H1 (cell line): ENCODE results near the gene SPDYE2. TPM values are rescaled to one million over a fixed set of nuclear protein-coding genes. Genes with fewer than 3 reads are reported as not detected.
"Not testable (repeated sequence)": the region's sequence is repeated elsewhere in the genome, so short reads cannot be mapped to it uniquely, and the experiment has no call there.

ENCODE experiments used
- CTCF ChIA-PET: fragments of 300-600 bp; sonication (Branson Sonifier 250); formaldehyde crosslinking; loops from one replicate; lab custom pipeline; 2021; ENCODE audit not compliant: partially characterized antibody; lab: Charles Lee
- POLR2A ChIA-PET: fragments of 300-600 bp; sonication (Branson Sonifier 250); formaldehyde crosslinking; loops from one replicate; lab custom pipeline; 2021; ENCODE audit warnings: inconsistent platforms; ENCODE audit not compliant: partially characterized antibody; lab: Charles Lee
- DNase-seq, 2 experiments: peaks; one replicate each; pipeline versions ENCODE4 v3.0.0 to v3.0.0-alpha.2; 2010 to 2022; ENCODE audit warnings: low spot score in 2 of 2, low read depth in 1 of 2, mixed read lengths in 1 of 2
- FAIRE-seq: peaks from 2 replicates; lab custom pipeline; 2011; peaks lifted over from hg19 to GRCh38; lab: Jason Lieb, UNC
- H2AFZ ChIP-seq: 2 replicates; pipeline ENCODE4 v1.8.1; 2012; ENCODE audit warnings: low read length, inconsistent platforms
- H2AK5ac ChIP-seq: 2 replicates; pipeline ENCODE4 v1.6.1; 2013; ENCODE audit warnings: low read depth, low read length
- H2BK120ac ChIP-seq: replicated peaks from 2 replicates; pipeline ENCODE3; 2013; ENCODE audit warnings: low read depth, low read length, inconsistent platforms
- H2BK12ac ChIP-seq: 2 replicates; pipeline ENCODE4 v1.6.1; 2013; ENCODE audit warnings: low read depth, low read length
- H2BK15ac ChIP-seq: 2 replicates; pipeline ENCODE4 v1.6.1; 2013; ENCODE audit warnings: low read length
- H2BK20ac ChIP-seq: 2 replicates; pipeline ENCODE4 v1.6.1; 2013; ENCODE audit warnings: low read length
- H2BK5ac ChIP-seq: 2 replicates; pipeline ENCODE4 v1.6.1; 2013; ENCODE audit warnings: low read depth, low read length
- H3K14ac ChIP-seq: 2 replicates; pipeline ENCODE4 v1.6.1; 2013; ENCODE audit warnings: inconsistent platforms; ENCODE audit not compliant: insufficient read length
- H3K18ac ChIP-seq: 2 replicates; pipeline ENCODE4 v1.6.1; 2013; ENCODE audit warnings: low read length; ENCODE audit errors: extremely low read depth
- H3K23ac ChIP-seq: 2 replicates; pipeline ENCODE4 v1.6.1; 2013; ENCODE audit warnings: inconsistent platforms; ENCODE audit not compliant: insufficient read length
- H3K23me2 ChIP-seq: 2 replicates; pipeline ENCODE4 v1.6.1; 2013; ENCODE audit warnings: low read depth, low read length
- H3K27ac ChIP-seq: 2 replicates; pipeline ENCODE4 v1.6.1; 2011; ENCODE audit warnings: low read depth, low read length, inconsistent platforms
- H3K27me3 ChIP-seq, 4 experiments: replicated peaks in 1 of 4; 1 replicate in 1 of 4; 2 replicates in 3 of 4; pipeline versions ENCODE4 v1.6.1 to v1.8.1; 2011 to 2013; ENCODE audit warnings: low read length in 3 of 4, mild to moderate bottlenecking in 3 of 4, inconsistent platforms in 2 of 4, mixed read lengths in 2 of 4, moderate library complexity in 1 of 4; ENCODE audit not compliant: control insufficient read depth in 3 of 4, insufficient read depth in 3 of 4; ENCODE audit errors: extremely low read depth in 1 of 4
- H3K36me3 ChIP-seq, 4 experiments: 2 replicates each; pipeline versions ENCODE4 v1.6.1 to v1.8.1; 2011 to 2013; ENCODE audit warnings: mild to moderate bottlenecking in 4 of 4, low read length in 3 of 4, moderate library complexity in 2 of 4, control low read depth in 1 of 4, inconsistent platforms in 1 of 4; ENCODE audit not compliant: insufficient read depth in 4 of 4, control insufficient read depth in 2 of 4
- H3K4ac ChIP-seq: replicated peaks from 2 replicates; pipeline ENCODE3; 2013; ENCODE audit warnings: low read length, low read depth, mixed read lengths, inconsistent platforms; ENCODE audit not compliant: insufficient read length
- H3K4me1 ChIP-seq, 4 experiments: replicated peaks in 1 of 4; 1 replicate in 1 of 4; 2 replicates in 3 of 4; pipeline versions ENCODE4 v1.6.1 to v1.8.1; 2011 to 2013; ENCODE audit warnings: low read length in 3 of 4, inconsistent platforms in 2 of 4, mixed read lengths in 1 of 4; ENCODE audit not compliant: insufficient read depth in 4 of 4, control insufficient read depth in 3 of 4
- H3K4me2 ChIP-seq, 2 experiments: 2 replicates each; pipeline versions ENCODE4 v1.6.1 to v1.8.1; 2011 to 2013; ENCODE audit warnings: low read depth in 2 of 2, low read length in 2 of 2, control low read depth in 1 of 2, inconsistent platforms in 1 of 2, mild to moderate bottlenecking in 1 of 2; ENCODE audit not compliant: insufficient read depth in 1 of 2
- H3K4me3 ChIP-seq, 4 experiments: fragments of 200-600, 300-600 bp in 1 of 4; sonication (generic), shearing (Covaris generic), sonication (Bioruptor Twin) in 1 of 4; 2 replicates each; pipeline versions ENCODE4 v1.5.1 to v1.8.1; 2011 to 2016; ENCODE audit warnings: low read length in 4 of 4, low read depth in 3 of 4, control low read depth in 2 of 4, inconsistent platforms in 2 of 4, mild to moderate bottlenecking in 2 of 4, mixed read lengths in 1 of 4, moderate library complexity in 1 of 4; ENCODE audit not compliant: insufficient read depth in 2 of 4; ENCODE audit errors: extremely low read depth in 1 of 4
- H3K56ac ChIP-seq: replicated peaks from 2 replicates; pipeline ENCODE3; 2013; ENCODE audit warnings: low read depth, mild to moderate bottlenecking, mixed read lengths, low read length, inconsistent platforms; ENCODE audit not compliant: insufficient read length
- H3K79me1 ChIP-seq: 2 replicates; pipeline ENCODE4 v1.6.1; 2013; ENCODE audit warnings: low read depth, low read length, control low read depth
- H3K79me2 ChIP-seq, 2 experiments: 2 replicates each; pipeline versions ENCODE4 v1.6.1 to v1.8.1; 2012 to 2013; ENCODE audit warnings: low read length in 2 of 2, mild to moderate bottlenecking in 2 of 2, inconsistent platforms in 1 of 2; ENCODE audit not compliant: insufficient read depth in 2 of 2, control insufficient read depth in 1 of 2
- H3K9ac ChIP-seq, 4 experiments: replicated peaks in 1 of 4; 1 replicate in 1 of 4; 2 replicates in 3 of 4; pipeline versions ENCODE4 v1.6.1 to v1.8.1; 2011 to 2013; ENCODE audit warnings: low read depth in 3 of 4, low read length in 3 of 4, control low read depth in 2 of 4, mild to moderate bottlenecking in 2 of 4, moderate library complexity in 2 of 4, inconsistent platforms in 1 of 4; ENCODE audit errors: extremely low read depth in 1 of 4
- H3K9me3 ChIP-seq, 2 experiments: 2 replicates each; pipeline versions ENCODE4 v1.6.1 to v1.8.1; 2012 to 2013; ENCODE audit warnings: mild to moderate bottlenecking in 2 of 2, moderate library complexity in 2 of 2, control low read depth in 1 of 2, inconsistent platforms in 1 of 2, low read depth in 1 of 2, low read length in 1 of 2, mixed read lengths in 1 of 2; ENCODE audit not compliant: insufficient read depth in 2 of 2
- H4K20me1 ChIP-seq, 2 experiments: replicated peaks in 1 of 2; 2 replicates each; pipeline versions ENCODE3 to v1.8.1; 2011 to 2013; ENCODE audit warnings: inconsistent platforms in 2 of 2, low read length in 2 of 2, mild to moderate bottlenecking in 1 of 2; ENCODE audit not compliant: insufficient read depth in 2 of 2, control insufficient read depth in 1 of 2
- H4K5ac ChIP-seq: 2 replicates; pipeline ENCODE4 v1.6.1; 2013; ENCODE audit warnings: low read length, low read depth, mixed read lengths, inconsistent platforms; ENCODE audit not compliant: insufficient read length
- H4K8ac ChIP-seq: 2 replicates; pipeline ENCODE4 v1.8.0; 2013; ENCODE audit warnings: mild to moderate bottlenecking, moderate library complexity, low read length, inconsistent platforms; ENCODE audit not compliant: insufficient read depth; ENCODE audit errors: extremely low read depth
- H4K91ac ChIP-seq: replicated peaks from 2 replicates; pipeline ENCODE3; 2013; ENCODE audit warnings: low read length, mixed read lengths, inconsistent platforms; ENCODE audit not compliant: insufficient read length
- WGBS, 2 experiments: shearing (Covaris generic) in 1 of 2; methylation state at CpG; one replicate each; pipeline versions ENCODE4 v1.1.6 to v1.1.7; 2013 to 2015; ENCODE audit warnings: low lambda C conversion rate in 2 of 2, mixed read lengths in 2 of 2, inconsistent platforms in 1 of 2, low coverage in 1 of 2, missing lambda C conversion rate in 1 of 2; ENCODE audit not compliant: insufficient replicate concordance in 2 of 2, insufficient coverage in 1 of 2, insufficient read length in 1 of 2; ENCODE audit errors: extremely low coverage in 1 of 2, missing lambda C conversion rate in 1 of 2; 5-methylcytosine and 5-hydroxymethylcytosine counted together
- polyA plus RNA-seq, 7 experiments: library from polyadenylated mRNA; depleted of rRNA in 3 of 7; stranded (reverse) in 5 of 7; unstranded in 2 of 7; fragments of >200 nt in 5 of 7; fragments of 200-250 nt in 2 of 7; gene quantifications; 1 replicate in 5 of 7; 2 replicates in 1 of 7; 4 replicates in 1 of 7; pipeline versions ENCODE4 v1.2.1 to v1.2.3, GENCODE V29; 2011 to 2013; ENCODE audit warnings: missing spikeins in 2 of 7, mixed read lengths in 2 of 7
- total RNA-seq: library from RNA; stranded (reverse); fragmentation: NEBNext Ultra II Directional; extraction: Animal tissue kit (Norgen Biotek cat#: 25700); gene quantifications from 2 replicates; pipeline ENCODE4 v1.2.1, GENCODE V29; 2021

The SPDYE2 gene
- total and polyA plus RNA-seq, 2 of the 8 experiments (the other 6 are each of a cell fraction or from before 2014, with no cell fraction given), result not detected

DNA sequence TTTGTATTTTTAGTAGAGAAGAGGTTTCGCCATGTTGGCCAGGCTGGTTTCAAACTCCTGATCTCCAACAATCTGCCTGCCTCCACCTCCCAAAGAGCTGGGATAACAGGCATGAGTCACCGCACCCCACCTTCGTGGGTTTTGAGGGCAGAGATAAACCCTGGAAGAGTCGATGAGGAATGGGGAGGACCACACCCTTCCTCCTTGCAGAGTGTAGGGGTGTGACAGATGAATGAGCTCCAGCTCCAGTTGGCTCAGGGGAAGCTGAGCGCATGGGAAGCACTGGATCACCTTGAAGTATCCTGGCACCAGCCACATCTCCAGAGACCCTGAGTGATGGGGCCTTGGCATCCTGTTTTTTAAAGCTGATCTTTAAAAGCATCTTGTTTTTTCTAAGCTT is 32.5 kb downstream of the SPDYE2 start:
- H3K27me3 ChIP-seq, H2BK15ac ChIP-seq, H3K4me3 ChIP-seq, H3K18ac ChIP-seq, H4K91ac ChIP-seq, H4K5ac ChIP-seq, H3K23ac ChIP-seq, H3K79me2 ChIP-seq, H3K9me3 ChIP-seq, H3K14ac ChIP-seq, H3K56ac ChIP-seq, H3K4ac ChIP-seq, H2BK120ac ChIP-seq, H3K23me2 ChIP-seq, H2AK5ac ChIP-seq, H2BK5ac ChIP-seq, H2BK20ac ChIP-seq, H3K4me1 ChIP-seq, FAIRE-seq, DNase-seq, H3K79me1 ChIP-seq, H4K20me1 ChIP-seq, CTCF ChIA-PET, H3K27ac ChIP-seq, H3K9ac ChIP-seq, H3K4me2 ChIP-seq, H2BK12ac ChIP-seq, H4K8ac ChIP-seq, POLR2A ChIA-PET, H2AFZ ChIP-seq, H3K36me3 ChIP-seq: not testable (repeated sequence)
- WGBS, 2 experiments, result no CpG with 5 or more reads among the region's 5 CpGs

DNA sequence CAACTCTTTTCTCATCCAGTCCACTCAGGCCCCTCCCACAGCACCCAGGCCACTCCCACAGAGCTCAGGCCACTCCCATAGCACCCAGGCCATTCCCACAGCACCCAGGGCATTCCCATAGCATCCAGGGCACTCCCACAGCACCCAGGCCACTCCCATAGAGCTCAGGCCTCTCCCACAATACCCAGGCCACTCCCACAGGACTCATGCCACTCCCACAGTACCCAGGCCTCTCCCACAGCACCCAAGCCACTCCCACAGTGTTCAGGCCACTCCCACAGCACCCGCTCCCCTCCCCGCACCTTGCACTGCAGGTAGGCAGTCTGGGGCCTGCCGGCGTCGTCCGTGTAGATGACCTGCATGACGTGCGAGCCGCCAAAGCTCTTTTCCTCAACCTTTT is 38.8 kb downstream of the SPDYE2 start:
- WGBS, 2 experiments, result no CpG with 5 or more reads among the region's 9 CpGs
- DNase-seq, H2BK5ac ChIP-seq, H4K8ac ChIP-seq, H4K20me1 ChIP-seq, H2BK20ac ChIP-seq, H4K5ac ChIP-seq, H3K18ac ChIP-seq, H2AFZ ChIP-seq, H2BK120ac ChIP-seq, H3K27me3 ChIP-seq, H3K79me1 ChIP-seq, H2BK15ac ChIP-seq, H3K23me2 ChIP-seq, H3K14ac ChIP-seq, H3K56ac ChIP-seq, H3K4me1 ChIP-seq, H3K4ac ChIP-seq, H3K9me3 ChIP-seq, H3K9ac ChIP-seq, POLR2A ChIA-PET, H3K36me3 ChIP-seq, H2BK12ac ChIP-seq, H3K27ac ChIP-seq, CTCF ChIA-PET, H3K23ac ChIP-seq, H2AK5ac ChIP-seq, FAIRE-seq, H3K4me3 ChIP-seq, H4K91ac ChIP-seq, H3K79me2 ChIP-seq, H3K4me2 ChIP-seq: not testable (repeated sequence)
